ENCODE results near the gene PRH2. TPM values are rescaled to one million over a fixed set of nuclear protein-coding genes. Genes with fewer than 3 reads are reported as not detected.

The PRH2 gene
- total and polyA plus RNA-seq, 2 of the 4 experiments (the other 2 are of a cell fraction), result 0.34 TPM; not detected in 1

DNA sequence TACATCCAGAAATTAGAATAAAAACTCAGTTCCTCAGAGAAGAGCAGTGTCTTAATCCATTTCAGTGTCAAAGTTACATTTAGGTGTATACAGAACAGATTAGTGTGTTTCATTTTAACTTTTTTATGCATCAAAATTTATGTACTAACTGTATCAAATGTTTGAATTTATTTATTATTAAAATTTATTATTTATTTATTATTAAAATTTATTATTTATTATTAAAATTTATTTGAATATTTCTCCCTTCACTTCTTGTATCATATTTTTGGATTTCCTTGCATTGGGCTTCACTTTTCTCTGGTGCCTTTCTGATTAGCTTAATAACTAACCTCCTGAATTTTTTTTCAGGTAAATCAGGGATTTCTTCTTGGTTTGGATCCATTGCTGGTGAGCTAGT is 12.3 kb downstream of the PRH2 start:
- Histone ChIP-seq H3K4me1 (ENCODE audit: control insufficient read depth, insufficient read depth, low read length) (peaks cover 2% of the 10 kb centered on the region; the same call in 1 of the 2 replicates), H4K8ac (ENCODE audit: low read depth in 2 of 2, low read length in 2 of 2) (no peak overlapping the region), H3K36me3 (ENCODE audit: control insufficient read depth, insufficient read depth, low read length) (no peaks in the 10 kb centered on the region), H2BK20ac (ENCODE audit: low read depth, low read length) (no peak overlapping the region), H4K91ac (ENCODE audit: insufficient read depth, low read depth, low read length) (no peak overlapping the region), H2AK5ac (ENCODE audit: low read depth, low read length) (no peak overlapping the region), H2BK5ac (ENCODE audit: low read depth, low read length, poor library complexity, severe bottlenecking) (no peak overlapping the region), H4K20me1 (ENCODE audit: insufficient read depth, low read length) (no peaks in the 10 kb centered on the region), H3K9me1 (ENCODE audit: insufficient read depth, low read length) (no peaks in the 10 kb centered on the region; the same call in 1 of the 2 replicates), H2BK15ac (ENCODE audit: low read depth, low read length) (no peak overlapping the region), H3K56ac (ENCODE audit: extremely low read depth, insufficient read depth, low read length) (no peak overlapping the region), H3K9ac (ENCODE audit: low read depth, low read length) (no peak overlapping the region), H3K27me3 (ENCODE audit: control insufficient read depth, insufficient read depth, low read length) (no peaks in the 10 kb centered on the region), H3K4me3 (ENCODE audit: insufficient read depth, low read depth, low read length) (no peak overlapping the region), H3K79me1 (ENCODE audit: low read depth in 1 of 2, low read length in 2 of 2) (no peaks in the 10 kb centered on the region; a peak in 1 of 4 replicates), H3K27ac (ENCODE audit: insufficient read depth, low read length) (no peak overlapping the region), H3K23ac (ENCODE audit: low read depth, low read length) (no peak overlapping the region), H3K9me3 (ENCODE audit: control insufficient read depth, insufficient read depth, low read length) (no peaks in the 10 kb centered on the region), H2AK9ac (replicated peaks; ENCODE audit: low read depth, low read length, poor library complexity) (no peak overlapping the region), H3K4me2 (ENCODE audit: low read depth, low read length) (no peak overlapping the region), H2AFZ (replicated peaks; ENCODE audit: low read length, poor library complexity) (no peak overlapping the region), H2BK120ac (ENCODE audit: low read depth, low read length) (no peak overlapping the region), H3K14ac (replicated peaks; ENCODE audit: low read depth, low read length) (no peak overlapping the region), H3K4ac (ENCODE audit: low read depth, low read length) (no peak overlapping the region), H4K5ac (ENCODE audit: low read depth, low read length) (no peak overlapping the region), H3K18ac (ENCODE audit: low read depth, low read length) (no peak overlapping the region)
- dilution Hi-C loops (cut with HindIII; ENCODE audit: low sequenced_read_pairs, unreplicated experiment), result no loop called here
- DNase-seq, result no peak
- BruUV-seq (replicated peaks), result no TSS peak
- no peak for ATAC-seq (ENCODE audit: low read depth)
- in situ Hi-C loops (cut with MboI; ENCODE audit: low sequenced_read_pairs), result no loop called here
- ChIA-PET POLR2A (ENCODE audit: unreplicated experiment) (no interaction called here), CTCF (no interaction called here)
- intact Hi-C loops (cut with micrococcal nuclease), result no loop called here
- TF ChIP-seq, protein P1, sequence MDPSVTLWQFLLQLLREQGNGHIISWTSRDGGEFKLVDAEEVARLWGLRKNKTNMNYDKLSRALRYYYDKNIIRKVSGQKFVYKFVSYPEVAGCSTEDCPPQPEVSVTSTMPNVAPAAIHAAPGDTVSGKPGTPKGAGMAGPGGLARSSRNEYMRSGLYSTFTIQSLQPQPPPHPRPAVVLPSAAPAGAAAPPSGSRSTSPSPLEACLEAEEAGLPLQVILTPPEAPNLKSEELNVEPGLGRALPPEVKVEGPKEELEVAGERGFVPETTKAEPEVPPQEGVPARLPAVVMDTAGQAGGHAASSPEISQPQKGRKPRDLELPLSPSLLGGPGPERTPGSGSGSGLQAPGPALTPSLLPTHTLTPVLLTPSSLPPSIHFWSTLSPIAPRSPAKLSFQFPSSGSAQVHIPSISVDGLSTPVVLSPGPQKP (IDR thresholded peaks at IDR 0.05; ENCODE audit: borderline replicate concordance, low read depth, low read length), result no peak
- TF ChIP-seq FOS (IDR thresholded peaks at IDR 0.05; ENCODE audit: low read depth, low read length) (no peak), CEBPB (IDR thresholded peaks at IDR 0.05; ENCODE audit: low read depth, low read length) (no peak), RFX5 (IDR thresholded peaks at IDR 0.05; ENCODE audit: low read depth, low read length) (no peak), RAD21 (IDR thresholded peaks at IDR 0.05; ENCODE audit: low read length) (no peak), MAFK (IDR thresholded peaks at IDR 0.05; ENCODE audit: low read depth, low read length) (no peak), SMC3 (IDR thresholded peaks at IDR 0.05; ENCODE audit: low read depth, low read length) (no peak), MXI1 (IDR thresholded peaks at IDR 0.05; ENCODE audit: borderline replicate concordance, low read depth, low read length) (no peak), RCOR1 (IDR thresholded peaks at IDR 0.05; ENCODE audit: insufficient replicate concordance, low read length) (no peak)
- TF ChIP-seq, protein P2, sequence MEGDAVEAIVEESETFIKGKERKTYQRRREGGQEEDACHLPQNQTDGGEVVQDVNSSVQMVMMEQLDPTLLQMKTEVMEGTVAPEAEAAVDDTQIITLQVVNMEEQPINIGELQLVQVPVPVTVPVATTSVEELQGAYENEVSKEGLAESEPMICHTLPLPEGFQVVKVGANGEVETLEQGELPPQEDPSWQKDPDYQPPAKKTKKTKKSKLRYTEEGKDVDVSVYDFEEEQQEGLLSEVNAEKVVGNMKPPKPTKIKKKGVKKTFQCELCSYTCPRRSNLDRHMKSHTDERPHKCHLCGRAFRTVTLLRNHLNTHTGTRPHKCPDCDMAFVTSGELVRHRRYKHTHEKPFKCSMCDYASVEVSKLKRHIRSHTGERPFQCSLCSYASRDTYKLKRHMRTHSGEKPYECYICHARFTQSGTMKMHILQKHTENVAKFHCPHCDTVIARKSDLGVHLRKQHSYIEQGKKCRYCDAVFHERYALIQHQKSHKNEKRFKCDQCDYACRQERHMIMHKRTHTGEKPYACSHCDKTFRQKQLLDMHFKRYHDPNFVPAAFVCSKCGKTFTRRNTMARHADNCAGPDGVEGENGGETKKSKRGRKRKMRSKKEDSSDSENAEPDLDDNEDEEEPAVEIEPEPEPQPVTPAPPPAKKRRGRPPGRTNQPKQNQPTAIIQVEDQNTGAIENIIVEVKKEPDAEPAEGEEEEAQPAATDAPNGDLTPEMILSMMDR (conservative IDR thresholded peaks at IDR 0.05; ENCODE audit: low read depth, low read length), result no peak
- TF ChIP-seq, protein P3, sequence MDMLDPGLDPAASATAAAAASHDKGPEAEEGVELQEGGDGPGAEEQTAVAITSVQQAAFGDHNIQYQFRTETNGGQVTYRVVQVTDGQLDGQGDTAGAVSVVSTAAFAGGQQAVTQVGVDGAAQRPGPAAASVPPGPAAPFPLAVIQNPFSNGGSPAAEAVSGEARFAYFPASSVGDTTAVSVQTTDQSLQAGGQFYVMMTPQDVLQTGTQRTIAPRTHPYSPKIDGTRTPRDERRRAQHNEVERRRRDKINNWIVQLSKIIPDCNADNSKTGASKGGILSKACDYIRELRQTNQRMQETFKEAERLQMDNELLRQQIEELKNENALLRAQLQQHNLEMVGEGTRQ (IDR thresholded peaks at IDR 0.05; ENCODE audit: low read depth, low read length), result no peak
